ENCODE results near the gene WBP1L. TPM values are rescaled to one million over a fixed set of nuclear protein-coding genes. Genes with fewer than 3 reads are reported as not detected.

Gene WBP1L
- total RNA-seq, 2 experiments from 2014 or later = 17.6 to 24.4 TPM

DNA sequence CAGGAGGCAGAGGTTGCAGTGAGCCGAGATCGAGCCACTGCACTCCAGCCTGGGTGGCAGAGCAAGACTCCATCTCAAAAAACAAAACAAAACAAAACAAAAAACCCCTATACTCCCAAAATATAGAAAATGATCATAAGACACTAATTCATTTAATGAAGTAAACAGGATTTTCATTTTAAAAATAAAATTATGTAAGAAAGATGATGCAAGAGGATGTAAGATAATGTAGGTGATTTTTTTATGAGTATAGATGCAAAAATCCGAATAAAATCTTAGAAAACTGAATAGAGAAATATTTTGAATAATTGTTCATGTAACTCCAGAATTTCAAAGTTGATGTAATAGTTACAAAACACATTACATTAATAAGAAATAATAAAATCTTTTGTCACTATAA, 121.9 kb downstream of the WBP1L start:
- Histone ChIP-seq H2AFZ (ENCODE audit: low read length) (no peak overlapping the region), H3K4me3 (ENCODE audit: low read depth, low read length, poor library complexity, severe bottlenecking) (no peak overlapping the region), H3K79me2 (ENCODE audit: insufficient read depth, low read depth, low read length) (no peaks in the 10 kb centered on the region), H3K4me1 (ENCODE audit: insufficient read depth, low read length, poor library complexity, severe bottlenecking) (no peaks in the 10 kb centered on the region), H3K4me2 (ENCODE audit: low read length) (no peak overlapping the region), H3K9me2 (ENCODE audit: insufficient read depth, low read length) (no peaks in the 10 kb centered on the region), H4K20me1 (ENCODE audit: insufficient read depth, low read length) (no peaks in the 10 kb centered on the region), H3K36me3 (ENCODE audit: insufficient read depth, low read length) (no peaks in the 10 kb centered on the region; the same call in 1 of the 2 replicates), H3K27ac (ENCODE audit: low read depth, low read length, poor library complexity, severe bottlenecking) (no peak overlapping the region), H3K9me3 (ENCODE audit: low read length) (no peaks in the 10 kb centered on the region)
- TF ChIP-seq CTCF (conservative IDR thresholded peaks at IDR 0.05; ENCODE audit: low read length) (no peak), EZH2phosphoT487 (IDR thresholded peaks at IDR 0.05; ENCODE audit: borderline replicate concordance, low read depth, low read length) (no peak)
- ChIA-PET CTCF (ENCODE audit: unreplicated experiment) (no interaction called here), POLR2A (interaction anchor here (0.9 to 1.4 kb wide), 2 partner anchors 10 to 12 kb away, joined by 4 to 5 read pairs; no protein-coding TSS in a partner anchor)
- intact Hi-C loops (cut with micrococcal nuclease; ENCODE audit: unreplicated experiment) = no loop called here
- BruUV-seq (replicated peaks) = no TSS peak
- DNase-seq (ENCODE audit: low spot score) = no peak

Small RNAs within 50 kb of the gene (small RNA-seq; reads per million reads assigned to genes)
- not detected for gene RNU6-1231P

Other genes with a start within 250 kb of the WBP1L start
- 51.2 and 55.5 TPM in 2 replicates for gene ACTR1A, start 241.2 kb upstream of the WBP1L start, total RNA-seq (2014; rRNA removed; shearing (Covaris generic))
- gene ACTR1A, start 241.2 kb upstream of the WBP1L start, total RNA-seq (2022) = 68.3 and 72.8 TPM in 2 replicates
- gene SUFU, start 240.0 kb upstream of the WBP1L start, total RNA-seq (2014; rRNA removed; shearing (Covaris generic)) = 1.9 and 4.9 TPM in 2 replicates
- 10.0 and 10.1 TPM in 2 replicates for gene SUFU, start 240.0 kb upstream of the WBP1L start, total RNA-seq (2022)
- 54.2 and 67.3 TPM in 2 replicates for gene TRIM8, start 99.5 kb upstream of the WBP1L start, total RNA-seq (2014; rRNA removed; shearing (Covaris generic))
- 73.1 and 92.1 TPM in 2 replicates for gene TRIM8, start 99.5 kb upstream of the WBP1L start, total RNA-seq (2022)
- 7.3 and 8.1 TPM in 2 replicates for gene ARL3, start 29.6 kb upstream of the WBP1L start, total RNA-seq (2014; rRNA removed; shearing (Covaris generic))
- 11.7 and 12.5 TPM in 2 replicates for gene ARL3, start 29.6 kb upstream of the WBP1L start, total RNA-seq (2022)
- gene SFXN2, start 29.3 kb upstream of the WBP1L start, total RNA-seq (2014; rRNA removed; shearing (Covaris generic)) = 26.9 and 38.1 TPM in 2 replicates
- 43.0 and 45.1 TPM in 2 replicates for gene SFXN2, start 29.3 kb upstream of the WBP1L start, total RNA-seq (2022)
- gene CYP17A1, start 93.5 kb downstream of the WBP1L start, total RNA-seq (2014; rRNA removed; shearing (Covaris generic)) = not detected in 2 replicates
- not detected in 2 replicates for gene CYP17A1, start 93.5 kb downstream of the WBP1L start, total RNA-seq (2022)
- 2.8 and 3.3 TPM in 2 replicates for gene BORCS7, start 110.3 kb downstream of the WBP1L start, total RNA-seq (2014; rRNA removed; shearing (Covaris generic))
- 4.5 and 5.6 TPM in 2 replicates for gene BORCS7, start 110.3 kb downstream of the WBP1L start, total RNA-seq (2022)
- 0.59 TPM in 1 of 2 replicates, not detected in the other for gene AS3MT, start 125.5 kb downstream of the WBP1L start, total RNA-seq (2014; rRNA removed; shearing (Covaris generic))
- not detected in 2 replicates for gene AS3MT, start 125.5 kb downstream of the WBP1L start, total RNA-seq (2022)
- gene CNNM2, start 174.3 kb downstream of the WBP1L start, total RNA-seq (2014; rRNA removed; shearing (Covaris generic)) = 5.8 and 7.2 TPM in 2 replicates
- 6.6 and 7.9 TPM in 2 replicates for gene CNNM2, start 174.3 kb downstream of the WBP1L start, total RNA-seq (2022)